ENCODE results near the gene MYO15B. TPM values are rescaled to one million over a fixed set of nuclear protein-coding genes. Genes with fewer than 3 reads are reported as not detected.
A peak's percentile ranks its signal among the peaks of the same experiment; 100 is the strongest.

MYO15B gene
- total and polyA plus RNA-seq, 2 of the 13 experiments (the other 11 are each of a cell fraction or from before 2014, with no cell fraction given): 2.8 to 8.1 TPM

- TF ChIP-seq PTBP1 (IDR thresholded peaks at IDR 0.05; ENCODE audit: low read depth, low read length, poor library complexity, severe bottlenecking) (peak; percentile 38), BRD4 (CRISPR knock-in tag; IDR thresholded peaks at IDR 0.05) (no peak), KLF16 (CRISPR knock-in tag; IDR thresholded peaks at IDR 0.05) (0 out of 4 replicates have a peak, but pooled peaks of 1 of the 2 experiments have one; percentile 34), CTCF (CRISPR knock-in tag; IDR thresholded peaks at IDR 0.05) (peak; percentile 97), MLX (CRISPR knock-in tag; IDR thresholded peaks at IDR 0.05) (peak; percentile 37; the same call in 1 of the 2 replicates), TAF15 (IDR thresholded peaks at IDR 0.05; ENCODE audit: low read depth, low read length, poor library complexity, severe bottlenecking) (peak; percentile 41), AHR (CRISPR knock-in tag; IDR thresholded peaks at IDR 0.05) (0 out of 2 replicates have a peak, but pooled peaks have one; percentile 11), SOX5 (CRISPR knock-in tag; IDR thresholded peaks at IDR 0.05; ENCODE audit: borderline replicate concordance) (0 out of 2 replicates have a peak, but pooled peaks have one; percentile 14), PRDM10 (CRISPR knock-in tag; IDR thresholded peaks at IDR 0.05; ENCODE audit: low read depth) (peak; percentile 78; the same call in 1 of the 2 replicates), AFF4 (CRISPR knock-in tag; IDR thresholded peaks at IDR 0.05) (no peak), SP140L (CRISPR knock-in tag; IDR thresholded peaks at IDR 0.05; ENCODE audit: borderline replicate concordance) (no peak), ERF (CRISPR knock-in tag; IDR thresholded peaks at IDR 0.05) (peak; percentile 61; the same call in 1 of the 2 replicates), HNF1A (IDR thresholded peaks at IDR 0.05; ENCODE audit: low read depth) (0 out of 2 replicates have a peak, but pooled peaks have one; percentile 20), HNF1A (CRISPR knock-in tag; IDR thresholded peaks at IDR 0.05; ENCODE audit: borderline replicate concordance) (no peak)
Measured at GRCh38 chr17:75632863-75633485, 45.4 kb downstream of the MYO15B start, which contains the start of gene SMIM5 (continued).

Data from HepG2 (cell line).